HCT116 (cell line): ENCODE data around the gene NEK9. TPM values are rescaled to one million over a fixed set of nuclear protein-coding genes. Genes with fewer than 3 reads are reported as not detected.

Experiments used
- ATAC-seq: fragments of 200-7000 bp; cut with Tn5 transposase; 2 replicates; pipeline ENCODE4 v1.9.1; 2020; ENCODE audit warnings: mild to moderate bottlenecking, moderate library complexity
- BruUV-seq: library from RNA; stranded (reverse); fragments of 400-500 nt; replicated peaks from 2 replicates; lab custom pipeline; 2021; lab: Mats Ljungman, UMichigan
- CTCF ChIA-PET: fragments of 300-600 bp; sonication (Branson Sonifier 250); formaldehyde crosslinking; loops from one replicate; lab custom pipeline; 2021; ENCODE audit warnings: antibody characterized with exemption; lab: Charles Lee
- POLR2A ChIA-PET: fragments of 300-600, 350-600 bp; sonication (Branson Sonifier 250); formaldehyde crosslinking; loops from one replicate; lab custom pipeline; 2021; ENCODE audit warnings: antibody characterized with exemption; lab: Charles Lee
- RAD21 ChIA-PET, 2 experiments: fragments of 300-600 bp; sonication (Branson Sonifier 250); formaldehyde crosslinking; loops; one replicate each; lab custom pipeline; 2023; ENCODE audit warnings: low total read pairs in 2 of 2; ENCODE audit not compliant: uncharacterized antibody in 2 of 2, unreplicated experiment in 2 of 2, low non-redundant PET in 1 of 2; lab: Charles Lee
- DNase-seq: peaks from one replicate; pipeline ENCODE4 v3.0.0-alpha.2; 2010; ENCODE audit warnings: low read depth, low spot score
- H2AFZ ChIP-seq: fragments of 200-600 bp; shearing (Covaris generic), sonication (generic); 2 replicates; pipeline ENCODE4 v1.6.1; 2017; ENCODE audit warnings: low read depth, mixed run types, mixed read lengths, antibody characterized with exemption, low read length; ENCODE audit not compliant: poor library complexity, severe bottlenecking
- H3K27ac ChIP-seq: 2 replicates; pipeline ENCODE4 v1.5.1; 2012; ENCODE audit warnings: low read depth, low read length
- H3K27me3 ChIP-seq: fragments of 200-600 bp; sonication (generic); 2 replicates; pipeline ENCODE4 v1.6.1; 2016; ENCODE audit warnings: mixed run types, low read length, mixed read lengths; ENCODE audit not compliant: insufficient read depth
- H3K36me3 ChIP-seq, 2 experiments: fragments of 200-500 bp in 1 of 2; fragments of 200-600 bp in 1 of 2; sonication (Bioruptor generic) in 1 of 2; sonication (generic) in 1 of 2; 2 replicates each; pipeline versions ENCODE4 v1.5.1 to v1.6.1; 2014 to 2016; ENCODE audit warnings: low read length in 2 of 2, inconsistent platforms in 1 of 2, mixed read lengths in 1 of 2, mixed run types in 1 of 2; ENCODE audit not compliant: insufficient read depth in 2 of 2, control insufficient read depth in 1 of 2
- H3K4me1 ChIP-seq, 2 experiments: fragments of 200-600 bp in 1 of 2; sonication (generic) in 1 of 2; 2 replicates each; pipeline versions ENCODE4 v1.5.1 to v1.6.1; 2012 to 2017; ENCODE audit warnings: low read length in 2 of 2, inconsistent platforms in 1 of 2, mild to moderate bottlenecking in 1 of 2, mixed read lengths in 1 of 2, mixed run types in 1 of 2, moderate library complexity in 1 of 2; ENCODE audit not compliant: insufficient read depth in 2 of 2, control insufficient read depth in 1 of 2
- H3K4me2 ChIP-seq: fragments of 200-600 bp; sonication (generic); 2 replicates; pipeline ENCODE4 v1.6.1; 2017; ENCODE audit warnings: mixed run types, low read length, mixed read lengths
- H3K4me3 ChIP-seq, 2 experiments: fragments of 200-600 bp in 1 of 2; sonication (generic) in 1 of 2; replicated peaks in 1 of 2; 2 replicates each; pipeline ENCODE4 v1.5.1; 2011 to 2016; ENCODE audit warnings: low read length in 2 of 2, control low read depth in 1 of 2, low read depth in 1 of 2, mild to moderate bottlenecking in 1 of 2, mixed read lengths in 1 of 2, mixed run types in 1 of 2
- H3K79me2 ChIP-seq: fragments of 200-600 bp; sonication (generic); 2 replicates; pipeline ENCODE4 v1.6.1; 2017; ENCODE audit warnings: mild to moderate bottlenecking, mixed run types, low read length, moderate library complexity, mixed read lengths; ENCODE audit not compliant: insufficient read depth
- H3K9ac ChIP-seq: fragments of 200-600 bp; sonication (generic); 2 replicates; pipeline ENCODE4 v1.6.1; 2016; ENCODE audit warnings: low read length, mixed read lengths
- H3K9me2 ChIP-seq: fragments of 200-600 bp; sonication (generic), shearing (Covaris generic); 2 replicates; pipeline ENCODE4 v1.6.1; 2017; ENCODE audit warnings: mixed run types, mild to moderate bottlenecking, moderate library complexity; ENCODE audit not compliant: insufficient read depth
- H3K9me3 ChIP-seq, 2 experiments: fragments of 200-500 bp in 1 of 2; fragments of 200-600 bp in 1 of 2; sonication (Bioruptor generic) in 1 of 2; sonication (generic) in 1 of 2; 2 replicates each; pipeline ENCODE4 v1.6.1; 2014 to 2017; ENCODE audit warnings: low read length in 2 of 2, mixed read lengths in 2 of 2, inconsistent platforms in 1 of 2, low read depth in 1 of 2, mild to moderate bottlenecking in 1 of 2, mixed run types in 1 of 2, moderate library complexity in 1 of 2; ENCODE audit not compliant: control insufficient read depth in 1 of 2, insufficient read depth in 1 of 2
- H4K20me1 ChIP-seq: fragments of 200-600 bp; sonication (generic), shearing (Covaris generic); 2 replicates; pipeline ENCODE4 v1.6.1; 2017; ENCODE audit warnings: mixed run types, mild to moderate bottlenecking, moderate library complexity; ENCODE audit not compliant: insufficient read depth
- ATF3 ChIP-seq: IDR thresholded peaks from 2 replicates; pipeline ENCODE4 v1.6.1; 2012
- CBX3 ChIP-seq: IDR thresholded peaks from 2 replicates; pipeline ENCODE4 v1.6.1; 2012; ENCODE audit warnings: low read depth
- CEBPB ChIP-seq: IDR thresholded peaks from 2 replicates; pipeline ENCODE4 v1.6.1; 2012; ENCODE audit warnings: low read depth
- CTCF ChIP-seq, 3 experiments: fragments of 200-600 bp in 1 of 3; sonication (generic) in 1 of 3; IDR thresholded peaks in 2 of 3; conservative IDR thresholded peaks in 1 of 3; 2 replicates each; pipeline ENCODE4 v1.5.1; 2012 to 2017; ENCODE audit warnings: low read depth in 2 of 3, low read length in 2 of 3, antibody characterized with exemption in 1 of 3, borderline replicate concordance in 1 of 3, control low read depth in 1 of 3, mild to moderate bottlenecking in 1 of 3, mixed read lengths in 1 of 3, mixed run types in 1 of 3, moderate library complexity in 1 of 3; ENCODE audit not compliant: insufficient read depth in 1 of 3
- ELF1 ChIP-seq: IDR thresholded peaks from 2 replicates; pipeline ENCODE4 v1.6.1; 2012; ENCODE audit warnings: low read depth, borderline replicate concordance
- EZH2 ChIP-seq: fragments of 200-600 bp; sonication (generic); IDR thresholded peaks from 2 replicates; pipeline ENCODE4 v1.6.1; 2017; ENCODE audit warnings: antibody characterized with exemption, mixed run types
- FOSL1 ChIP-seq: IDR thresholded peaks from 2 replicates; pipeline ENCODE4 v1.6.1; 2012; ENCODE audit warnings: low read depth
- JUND ChIP-seq: IDR thresholded peaks from 2 replicates; pipeline ENCODE4 v1.6.1; 2012
- POLR2A ChIP-seq: IDR thresholded peaks from 2 replicates; pipeline ENCODE4 v1.7.0; 2011; ENCODE audit warnings: borderline replicate concordance; ENCODE audit not compliant: insufficient read depth, insufficient read length; ENCODE audit errors: extremely low read depth
- RAD21 ChIP-seq: IDR thresholded peaks from 2 replicates; pipeline ENCODE4 v1.6.1; 2012; ENCODE audit warnings: low read depth, mild to moderate bottlenecking
- REST ChIP-seq: IDR thresholded peaks from 2 replicates; pipeline ENCODE4 v1.6.1; 2012; ENCODE audit warnings: low read depth
- SP1 ChIP-seq: IDR thresholded peaks from 2 replicates; pipeline ENCODE4 v1.6.1; 2012; ENCODE audit warnings: low read depth
- SRF ChIP-seq: IDR thresholded peaks from 2 replicates; pipeline ENCODE4 v1.6.1; 2012; ENCODE audit warnings: low read depth
- ZBTB33 ChIP-seq: IDR thresholded peaks from 2 replicates; pipeline ENCODE4 v1.6.1; 2011; ENCODE audit warnings: mild to moderate bottlenecking, low read length, moderate library complexity; ENCODE audit not compliant: insufficient replicate concordance; ENCODE audit errors: extremely low read depth
- ZFX ChIP-seq: fragments of 450-650 bp; IDR thresholded peaks from 2 replicates; pipeline ENCODE4 v1.6.1; 2017
- intact Hi-C: fragments of 100-400 bp; cut with micrococcal nuclease; formaldehyde crosslinking; loops from 2 replicates; pipeline ENCODE4 v1.10.0; 2022
- total RNA-seq: library from RNA; stranded (reverse); gene quantifications from one replicate; pipeline ENCODE4 v1.2.1, GENCODE V29; 2021; ENCODE audit not compliant: unreplicated experiment

The NEK9 gene
- total RNA-seq, 1 experiment from 2014 or later: 64.4 TPM

- DNase-seq: no peak
- intact Hi-C loops: no loop called here
- Histone ChIP-seq H3K9me2 (no peaks in the 10 kb centered on the region), H3K4me1 (no peaks in the 10 kb centered on the region), H3K9me3 (no peaks in the 10 kb centered on the region), H3K4me2 (no peak overlapping the region), H3K27me3 (no peaks in the 10 kb centered on the region), H3K79me2 (no peaks in the 10 kb centered on the region), H3K4me3 (no peak overlapping the region), H3K9ac (no peak overlapping the region), H2AFZ (no peak overlapping the region), H4K20me1 (no peaks in the 10 kb centered on the region), H3K27ac (no peak overlapping the region), H3K36me3 (peaks cover 34 to 42% of the 10 kb centered on the region in 2 experiments)
- ATAC-seq: no peak
- ChIA-PET CTCF (interaction anchor here (0.7 to 4.4 kb wide), 2 partner anchors 146 to 204 kb away, joined by 6 to 27 read pairs; no protein-coding TSS in a partner anchor), RAD21 (no interaction called here), POLR2A (no interaction called here)
- TF ChIP-seq JUND: no peak
- TF ChIP-seq RAD21: no peak
- no peak for TF ChIP-seq ZBTB33
- TF ChIP-seq POLR2A: no peak
- no peak for TF ChIP-seq ZFX
- TF ChIP-seq SRF: no peak
- no peak for TF ChIP-seq CBX3
- no peak for TF ChIP-seq CTCF (IDR thresholded peaks at IDR 0.05 in 2 of 3, conservative IDR thresholded peaks at IDR 0.05 in 1 of 3; ENCODE audit: borderline replicate concordance in 1 of 3, insufficient read depth in 1 of 3, low read depth in 2 of 3, low read length in 2 of 3)
- TF ChIP-seq SP1: no peak
- no peak for TF ChIP-seq FOSL1
- no peak for TF ChIP-seq ATF3
- no peak for TF ChIP-seq EZH2
- no peak for TF ChIP-seq REST
- TF ChIP-seq CEBPB: no peak
- TF ChIP-seq ELF1: no peak
- no TSS peak for BruUV-seq
Measured at GRCh38 chr14:75091251-75091650, 35.6 kb downstream of the NEK9 start.
